ENCODE results near the gene SCG2. TPM values are rescaled to one million over a fixed set of nuclear protein-coding genes. Genes with fewer than 3 reads are reported as not detected.

SCG2 gene
- total RNA-seq, 1 experiment from 2014 or later: 0.11 TPM

- TF ChIP-seq, protein P1, sequence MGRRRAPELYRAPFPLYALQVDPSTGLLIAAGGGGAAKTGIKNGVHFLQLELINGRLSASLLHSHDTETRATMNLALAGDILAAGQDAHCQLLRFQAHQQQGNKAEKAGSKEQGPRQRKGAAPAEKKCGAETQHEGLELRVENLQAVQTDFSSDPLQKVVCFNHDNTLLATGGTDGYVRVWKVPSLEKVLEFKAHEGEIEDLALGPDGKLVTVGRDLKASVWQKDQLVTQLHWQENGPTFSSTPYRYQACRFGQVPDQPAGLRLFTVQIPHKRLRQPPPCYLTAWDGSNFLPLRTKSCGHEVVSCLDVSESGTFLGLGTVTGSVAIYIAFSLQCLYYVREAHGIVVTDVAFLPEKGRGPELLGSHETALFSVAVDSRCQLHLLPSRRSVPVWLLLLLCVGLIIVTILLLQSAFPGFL (CRISPR knock-in tag; IDR thresholded peaks at IDR 0.05; ENCODE audit: borderline replicate concordance): no peak
- TF ChIP-seq NFE2L1 (CRISPR knock-in tag; IDR thresholded peaks at IDR 0.05) (no peak), JAZF1 (CRISPR knock-in tag; IDR thresholded peaks at IDR 0.05) (no peak), TEAD4 (CRISPR knock-in tag; IDR thresholded peaks at IDR 0.05) (no peak), ZNF423 (CRISPR knock-in tag; IDR thresholded peaks at IDR 0.05) (no peak), HMGA2 (CRISPR knock-in tag; IDR thresholded peaks at IDR 0.05) (no peak)
Measured at GRCh38 chr2:223601018-223601417, 1.1 kb downstream of the SCG2 start (continued).

GRCh38 chr2:223599640-223600380 lies 2.4 kb downstream of the SCG2 start:
- no peak overlapping the region for H3K27ac Mint-ChIP-seq
- no peak overlapping the region for H3K4me3 Mint-ChIP-seq
- TF ChIP-seq ZMAT4 (CRISPR knock-in tag; IDR thresholded peaks at IDR 0.05) (no peak), MYBL2 (CRISPR knock-in tag; IDR thresholded peaks at IDR 0.05) (no peak), ZNF263 (CRISPR knock-in tag; IDR thresholded peaks at IDR 0.05; ENCODE audit: low read depth) (no peak), PRDM15 (CRISPR knock-in tag; IDR thresholded peaks at IDR 0.05) (no peak), CDX4 (CRISPR knock-in tag; IDR thresholded peaks at IDR 0.05; ENCODE audit: borderline replicate concordance) (no peak), HMGA2 (CRISPR knock-in tag; IDR thresholded peaks at IDR 0.05) (no peak), SP1 (CRISPR knock-in tag; conservative IDR thresholded peaks at IDR 0.05) (no peak)
- TF ChIP-seq, protein P2, sequence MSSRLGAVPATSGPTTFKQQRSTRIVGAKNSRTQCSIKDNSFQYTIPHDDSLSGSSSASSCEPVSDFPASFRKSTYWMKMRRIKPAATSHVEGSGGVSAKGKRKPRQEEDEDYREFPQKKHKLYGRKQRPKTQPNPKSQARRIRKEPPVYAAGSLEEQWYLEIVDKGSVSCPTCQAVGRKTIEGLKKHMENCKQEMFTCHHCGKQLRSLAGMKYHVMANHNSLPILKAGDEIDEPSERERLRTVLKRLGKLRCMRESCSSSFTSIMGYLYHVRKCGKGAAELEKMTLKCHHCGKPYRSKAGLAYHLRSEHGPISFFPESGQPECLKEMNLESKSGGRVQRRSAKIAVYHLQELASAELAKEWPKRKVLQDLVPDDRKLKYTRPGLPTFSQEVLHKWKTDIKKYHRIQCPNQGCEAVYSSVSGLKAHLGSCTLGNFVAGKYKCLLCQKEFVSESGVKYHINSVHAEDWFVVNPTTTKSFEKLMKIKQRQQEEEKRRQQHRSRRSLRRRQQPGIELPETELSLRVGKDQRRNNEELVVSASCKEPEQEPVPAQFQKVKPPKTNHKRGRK (CRISPR knock-in tag; IDR thresholded peaks at IDR 0.05; ENCODE audit: borderline replicate concordance): no peak
- TF ChIP-seq, protein P3, sequence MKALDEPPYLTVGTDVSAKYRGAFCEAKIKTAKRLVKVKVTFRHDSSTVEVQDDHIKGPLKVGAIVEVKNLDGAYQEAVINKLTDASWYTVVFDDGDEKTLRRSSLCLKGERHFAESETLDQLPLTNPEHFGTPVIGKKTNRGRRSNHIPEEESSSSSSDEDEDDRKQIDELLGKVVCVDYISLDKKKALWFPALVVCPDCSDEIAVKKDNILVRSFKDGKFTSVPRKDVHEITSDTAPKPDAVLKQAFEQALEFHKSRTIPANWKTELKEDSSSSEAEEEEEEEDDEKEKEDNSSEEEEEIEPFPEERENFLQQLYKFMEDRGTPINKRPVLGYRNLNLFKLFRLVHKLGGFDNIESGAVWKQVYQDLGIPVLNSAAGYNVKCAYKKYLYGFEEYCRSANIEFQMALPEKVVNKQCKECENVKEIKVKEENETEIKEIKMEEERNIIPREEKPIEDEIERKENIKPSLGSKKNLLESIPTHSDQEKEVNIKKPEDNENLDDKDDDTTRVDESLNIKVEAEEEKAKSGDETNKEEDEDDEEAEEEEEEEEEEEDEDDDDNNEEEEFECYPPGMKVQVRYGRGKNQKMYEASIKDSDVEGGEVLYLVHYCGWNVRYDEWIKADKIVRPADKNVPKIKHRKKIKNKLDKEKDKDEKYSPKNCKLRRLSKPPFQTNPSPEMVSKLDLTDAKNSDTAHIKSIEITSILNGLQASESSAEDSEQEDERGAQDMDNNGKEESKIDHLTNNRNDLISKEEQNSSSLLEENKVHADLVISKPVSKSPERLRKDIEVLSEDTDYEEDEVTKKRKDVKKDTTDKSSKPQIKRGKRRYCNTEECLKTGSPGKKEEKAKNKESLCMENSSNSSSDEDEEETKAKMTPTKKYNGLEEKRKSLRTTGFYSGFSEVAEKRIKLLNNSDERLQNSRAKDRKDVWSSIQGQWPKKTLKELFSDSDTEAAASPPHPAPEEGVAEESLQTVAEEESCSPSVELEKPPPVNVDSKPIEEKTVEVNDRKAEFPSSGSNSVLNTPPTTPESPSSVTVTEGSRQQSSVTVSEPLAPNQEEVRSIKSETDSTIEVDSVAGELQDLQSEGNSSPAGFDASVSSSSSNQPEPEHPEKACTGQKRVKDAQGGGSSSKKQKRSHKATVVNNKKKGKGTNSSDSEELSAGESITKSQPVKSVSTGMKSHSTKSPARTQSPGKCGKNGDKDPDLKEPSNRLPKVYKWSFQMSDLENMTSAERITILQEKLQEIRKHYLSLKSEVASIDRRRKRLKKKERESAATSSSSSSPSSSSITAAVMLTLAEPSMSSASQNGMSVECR (CRISPR knock-in tag; IDR thresholded peaks at IDR 0.05; ENCODE audit: borderline replicate concordance): no peak
- TF ChIP-seq, protein P4, sequence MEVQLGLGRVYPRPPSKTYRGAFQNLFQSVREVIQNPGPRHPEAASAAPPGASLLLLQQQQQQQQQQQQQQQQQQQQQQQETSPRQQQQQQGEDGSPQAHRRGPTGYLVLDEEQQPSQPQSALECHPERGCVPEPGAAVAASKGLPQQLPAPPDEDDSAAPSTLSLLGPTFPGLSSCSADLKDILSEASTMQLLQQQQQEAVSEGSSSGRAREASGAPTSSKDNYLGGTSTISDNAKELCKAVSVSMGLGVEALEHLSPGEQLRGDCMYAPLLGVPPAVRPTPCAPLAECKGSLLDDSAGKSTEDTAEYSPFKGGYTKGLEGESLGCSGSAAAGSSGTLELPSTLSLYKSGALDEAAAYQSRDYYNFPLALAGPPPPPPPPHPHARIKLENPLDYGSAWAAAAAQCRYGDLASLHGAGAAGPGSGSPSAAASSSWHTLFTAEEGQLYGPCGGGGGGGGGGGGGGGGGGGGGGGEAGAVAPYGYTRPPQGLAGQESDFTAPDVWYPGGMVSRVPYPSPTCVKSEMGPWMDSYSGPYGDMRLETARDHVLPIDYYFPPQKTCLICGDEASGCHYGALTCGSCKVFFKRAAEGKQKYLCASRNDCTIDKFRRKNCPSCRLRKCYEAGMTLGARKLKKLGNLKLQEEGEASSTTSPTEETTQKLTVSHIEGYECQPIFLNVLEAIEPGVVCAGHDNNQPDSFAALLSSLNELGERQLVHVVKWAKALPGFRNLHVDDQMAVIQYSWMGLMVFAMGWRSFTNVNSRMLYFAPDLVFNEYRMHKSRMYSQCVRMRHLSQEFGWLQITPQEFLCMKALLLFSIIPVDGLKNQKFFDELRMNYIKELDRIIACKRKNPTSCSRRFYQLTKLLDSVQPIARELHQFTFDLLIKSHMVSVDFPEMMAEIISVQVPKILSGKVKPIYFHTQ (CRISPR knock-in tag; IDR thresholded peaks at IDR 0.05): no peak
- CTCF ChIA-PET: no interaction called here
- DNase-seq (ENCODE audit: low spot score) (no peak), ATAC-seq (no peak)
- POLR2A ChIA-PET: no interaction called here
- peaks cover 21% of the 10 kb centered on the region for H3K27me3 Mint-ChIP-seq (ENCODE audit: low read depth)
- H3K9me3 Mint-ChIP-seq: no peaks in the 10 kb centered on the region
- H3K36me3 Mint-ChIP-seq: no peaks in the 10 kb centered on the region
- no peaks in the 10 kb centered on the region for H3K4me1 Mint-ChIP-seq
